Stomach (tissue), 19 donors: ENCODE measurements around the gene FASTKD1. TPM values are rescaled to one million over a fixed set of nuclear protein-coding genes. Genes with fewer than 3 reads are reported as not detected.
A peak's percentile ranks its signal among the peaks of the same experiment; 100 is the strongest.
"Not testable (repeated sequence)": the region's sequence is repeated elsewhere in the genome, so short reads cannot be mapped to it uniquely, and the experiment has no call there.

ENCODE experiments used
- DNase-seq, 2 donors: peaks; one replicate each; pipeline versions ENCODE4 v3.0.0 to v3.0.0-alpha.2; 2013 to 2019
- H3K27ac ChIP-seq, 5 donors: fragments of 200-600 bp in 4 of 5; sonication (generic) in 4 of 5; one replicate each; pipeline ENCODE4 v1.5.1; 2013 to 2019; ENCODE audit warnings: mild to moderate bottlenecking in 1 of 5, moderate library complexity in 1 of 5
- H3K27me3 ChIP-seq, 3 donors: fragments of 200-600 bp; sonication (generic); one replicate each; pipeline ENCODE4 v1.5.1; 2017 to 2019; ENCODE audit warnings: mixed run types in 1 of 3
- H3K36me3 ChIP-seq, 4 donors: fragments of 200-600 bp; sonication (generic); 1 replicate in 3 of 4; 2 replicates in 1 of 4; pipeline ENCODE4 v1.5.1; 2016 to 2019
- H3K4me1 ChIP-seq, 4 donors: fragments of 200-600 bp; sonication (generic); one replicate each; pipeline ENCODE4 v1.5.1; 2016 to 2019
- H3K4me3 ChIP-seq, 4 donors: fragments of 200-600 bp; sonication (generic) in 3 of 4; one replicate each; pipeline ENCODE4 v1.5.1; 2016 to 2019; ENCODE audit warnings: mild to moderate bottlenecking in 1 of 4
- H3K9me3 ChIP-seq, 4 donors: fragments of 200-600 bp; sonication (generic); one replicate each; pipeline ENCODE4 v1.5.1; 2016 to 2019
- CTCF ChIP-seq, 7 experiments: fragments of 450-650 bp in 4 of 7; fragments of 200-600 bp in 3 of 7; sonication (generic) in 3 of 7; IDR thresholded peaks; one replicate each; pipeline ENCODE4 v1.5.1; 2016 to 2019; ENCODE audit warnings: antibody characterized with exemption in 7 of 7, control low read depth in 2 of 7, mild to moderate bottlenecking in 1 of 7
- EP300 ChIP-seq: sonication (generic); formaldehyde crosslinking; IDR thresholded peaks from one replicate; pipeline ENCODE4 v1.6.1; 2017; ENCODE audit warnings: antibody characterized with exemption
- POLR2A ChIP-seq, 4 donors: fragments of 450-650 bp; IDR thresholded peaks; one replicate each; pipeline ENCODE4 v1.6.1; 2016; ENCODE audit warnings: antibody characterized with exemption in 4 of 4, control low read depth in 2 of 4, mild to moderate bottlenecking in 1 of 4, moderate library complexity in 1 of 4
- POLR2AphosphoS5 ChIP-seq, 3 donors: sonication (generic); formaldehyde crosslinking; IDR thresholded peaks; one replicate each; pipeline ENCODE4 v1.6.1; 2016; ENCODE audit warnings: antibody characterized with exemption in 3 of 3
- WGBS, 5 donors: extraction: QIAGEN DNeasy Blood & Tissue Kit in 3 of 5; methylation state at CpG; one replicate each; pipeline versions ENCODE4 v1.1.5 to v1.1.7; 2013 to 2018; 5-methylcytosine and 5-hydroxymethylcytosine counted together
- intact Hi-C: fragments of 100-400 bp; cut with DNase I; formaldehyde crosslinking; loops from one replicate; pipeline ENCODE4 v1.15.1; 2023; ENCODE audit warnings: low total_unique reads
- long read RNA-seq, 10 donors: transcript quantifications; one replicate each; lab custom pipeline, GENCODE V29; 2026
- polyA plus RNA-seq, 3 donors: library from polyadenylated mRNA; stranded (reverse); fragments of 200-250 nt; gene quantifications; one replicate each; pipeline ENCODE4 v1.2.3, GENCODE V29; 2013
- total RNA-seq, 5 donors: library from RNA; depleted of rRNA; stranded (reverse); fragments of >200 nt; gene quantifications; one replicate each; pipeline versions ENCODE4 v1.1.0 to v1.2.3, GENCODE V29; 2014 to 2016
- donor health status: healthy with polysubstance abuse.
- donor health status: Bipolar disorder and iron deficiency.
- donor health status: healthy.

FASTKD1 gene
- total RNA-seq = 10 to 100 TPM in 4 of 5 donors, 1 to 10 TPM in 1; 6.4 to 32.3 (median 23.5) TPM
- polyA plus RNA-seq = 10 to 100 TPM in 2 of 3 donors, 1 to 10 TPM in 1; 4.0 to 37.2 (median 18.9) TPM
- long read RNA-seq, donor 1 = 0 reads
- long read RNA-seq, donor 2, partial matches to known transcripts = 0 of 1 reads
- long read RNA-seq, donor 2, other reads (novel, unspliced or antisense) = 0 of 1 reads
- long read RNA-seq, donor 3, partial matches to known transcripts = 0 of 1 reads
- long read RNA-seq, donor 3, other reads (novel, unspliced or antisense) = 0 of 1 reads
- long read RNA-seq, donor 4 = 0 reads
- long read RNA-seq, donor 5 = 0 reads
- long read RNA-seq, donor 6 = 0 reads
- long read RNA-seq, donor 7 = 0 reads
- long read RNA-seq, donor 8, partial matches to known transcripts = 0 of 2 reads
- long read RNA-seq, donor 8, other reads (novel, unspliced or antisense) = 0 of 2 reads
- long read RNA-seq, donor 9, partial matches to known transcripts = 0 of 2 reads
- long read RNA-seq, donor 9, other reads (novel, unspliced or antisense) = 0 of 2 reads
- long read RNA-seq, donor 10, partial matches to known transcripts = 58 of 66 reads
- long read RNA-seq, donor 10, other reads (novel, unspliced or antisense) = 7 of 66 reads

DNA sequence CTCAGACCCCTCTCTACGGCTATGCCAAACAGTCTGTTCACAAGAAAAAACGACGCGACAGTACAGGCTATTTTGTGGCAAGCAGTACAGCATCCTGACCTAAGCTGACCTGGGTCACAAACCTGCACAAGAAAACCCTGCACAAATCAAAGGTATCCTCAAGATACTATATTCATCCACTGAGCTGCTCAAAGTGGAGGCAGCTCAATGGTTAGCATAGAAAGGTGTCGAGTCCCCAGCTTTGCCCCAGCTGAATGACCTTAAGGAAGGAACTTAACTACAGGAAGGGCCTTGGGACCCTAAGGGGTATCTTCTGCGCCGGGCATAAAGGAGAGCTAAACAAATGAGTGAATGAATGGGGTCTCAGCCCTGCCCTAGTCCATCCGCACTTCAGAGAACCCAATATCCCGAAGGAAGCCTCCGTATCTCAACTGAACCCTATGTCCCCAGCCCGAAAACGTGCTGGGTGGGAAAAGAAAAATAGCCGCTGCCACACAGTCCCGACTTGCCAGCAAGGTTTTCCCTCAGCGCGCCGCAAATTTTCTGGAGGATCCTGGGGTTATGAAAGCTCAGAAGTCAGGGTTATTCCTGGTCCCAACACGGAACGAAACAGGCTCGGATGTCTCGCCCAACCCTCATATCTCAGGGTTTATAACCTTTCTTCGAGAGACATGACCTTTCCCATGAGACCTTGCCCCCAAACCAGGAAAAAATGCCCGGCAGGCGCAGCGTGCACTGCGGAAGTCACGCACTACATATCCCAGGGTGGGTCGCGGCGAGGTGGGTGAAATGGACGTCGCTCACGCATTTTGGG is at the start of gene FASTKD1:
FASTKD1 (minus strand) TSS at position 706 of the 814 bp plus-strand sequence. CDS start 1,836 bp downstream, outside the sequence.
- intact Hi-C loops = no loop called here
- Histone ChIP-seq H3K36me3 (no peaks in the 10 kb centered on the region), H3K27ac (peak within 1 kb of the TSS; percentile 74 to 86 (median 79)), H3K4me3 (peak within 1 kb of the TSS; percentile 56 to 88 (median 78)), H3K4me1 (peaks cover 10 to 25% (median 14%) of the 10 kb centered on the region in 4 donors), H3K27me3 (no peaks in the 10 kb centered on the region), H3K9me3 (no peaks in the 10 kb centered on the region)
- peak; percentile 69 to 92 (median 80) for TF ChIP-seq POLR2AphosphoS5 (IDR thresholded peaks at IDR 0.05)
- no peak for TF ChIP-seq POLR2A (IDR thresholded peaks at IDR 0.05)
- no peak for TF ChIP-seq EP300
- peak; percentile 89 to 97 for DNase-seq
- WGBS, 5 donors = 0% methylated on average over 31 to 33 of the region's 33 CpGs

GRCh38 chr2:169623235-169623634 is 49.6 kb upstream of the FASTKD1 start:
- no peak for DNase-seq
- Histone ChIP-seq H3K4me1 (no peaks in the 10 kb centered on the region), H3K27me3 (no peaks in the 10 kb centered on the region), H3K36me3 (peaks cover 2 to 90% (median 70%) of the 10 kb centered on the region in 4 donors), H3K27ac (no peak overlapping the region), H3K9me3 (no peaks in the 10 kb centered on the region), H3K4me3 (no peak overlapping the region)
- intact Hi-C loops = no loop called here
- WGBS, 5 donors = 84 to 90% (median 86%) methylated on average over 4 of the region's 4 CpGs
- TF ChIP-seq POLR2AphosphoS5 (IDR thresholded peaks at IDR 0.05) (no peak), POLR2A (IDR thresholded peaks at IDR 0.05) (no peak), CTCF (IDR thresholded peaks at IDR 0.05) (no peak), EP300 (no peak)

- Histone ChIP-seq H3K4me1 (no peaks in the 10 kb centered on the region), H3K36me3 (peaks cover 9 to 92% (median 74%) of the 10 kb centered on the region in 4 donors), H3K4me3 (no peak overlapping the region), H3K27ac (no peak overlapping the region), H3K9me3 (no peaks in the 10 kb centered on the region), H3K27me3 (no peaks in the 10 kb centered on the region)
- 69 to 83% (median 78%) methylated on average over 1 of the region's 1 CpG for WGBS, 5 donors
- TF ChIP-seq POLR2AphosphoS5 (IDR thresholded peaks at IDR 0.05) = no peak
- TF ChIP-seq CTCF (IDR thresholded peaks at IDR 0.05) = no peak
- no peak for TF ChIP-seq POLR2A (IDR thresholded peaks at IDR 0.05)
- no peak for TF ChIP-seq EP300
- intact Hi-C loops = no loop called here
- DNase-seq = no peak
Measured at GRCh38 chr2:169620509-169620908, 46.8 kb upstream of the FASTKD1 start.

DNA sequence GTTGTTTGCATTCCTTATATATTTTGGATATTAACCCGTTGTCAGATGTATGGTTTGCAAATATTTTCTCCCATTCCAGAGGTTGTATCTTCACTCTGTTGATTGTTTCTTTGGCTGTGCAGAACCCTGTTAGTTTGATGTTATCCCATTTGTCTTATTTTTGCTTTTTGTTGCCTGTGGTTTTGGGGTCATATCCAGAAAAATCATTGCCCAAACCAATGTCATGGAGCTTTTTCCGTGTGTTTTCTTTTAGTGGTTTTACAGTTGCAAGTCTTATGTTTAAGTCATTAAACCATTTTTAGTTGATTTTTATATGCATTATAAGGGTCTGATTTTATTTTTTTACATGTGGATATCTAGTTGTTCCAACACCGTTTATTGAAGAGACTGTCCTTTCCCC is 46.3 kb upstream of the FASTKD1 start:
- WGBS, 5 donors = 57 to 60% (median 59%) methylated on average over 3 of the region's 3 CpGs
- intact Hi-C loops = no loop called here
- H3K4me1 ChIP-seq = no peaks in the 10 kb centered on the region
- DNase-seq = no peak
- no peaks in the 10 kb centered on the region for H3K27me3 ChIP-seq
- H3K4me3 ChIP-seq = no peak overlapping the region
- TF ChIP-seq CTCF (IDR thresholded peaks at IDR 0.05) = no peak
- no peak for TF ChIP-seq POLR2A (IDR thresholded peaks at IDR 0.05)
- TF ChIP-seq EP300 = no peak
- no peak for TF ChIP-seq POLR2AphosphoS5 (IDR thresholded peaks at IDR 0.05)
- H3K27ac ChIP-seq = no peak overlapping the region
- H3K36me3 ChIP-seq = peaks cover 15 to 92% (median 77%) of the 10 kb centered on the region in 4 donors
- no peaks in the 10 kb centered on the region for H3K9me3 ChIP-seq

DNA sequence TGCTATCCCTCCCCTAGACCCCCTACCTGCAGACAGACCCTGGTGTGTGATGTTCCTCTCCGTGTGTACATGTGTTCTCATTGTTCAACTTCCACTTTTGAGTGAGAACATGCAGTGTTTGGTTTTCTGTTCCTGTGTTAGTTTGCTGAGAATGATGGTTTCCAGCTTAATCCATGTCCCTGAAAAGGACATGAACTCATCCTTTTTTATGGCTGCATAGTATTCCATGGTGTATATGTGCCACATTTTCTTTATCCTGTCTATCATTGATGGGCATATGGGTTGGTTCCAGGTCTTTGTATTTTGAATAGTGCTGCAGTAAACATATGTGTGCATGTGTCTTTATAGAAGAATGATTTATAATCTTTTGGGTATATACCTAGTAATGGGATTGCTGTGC is 42.3 kb upstream of the FASTKD1 start:
- peaks cover 22 to 92% (median 81%) of the 10 kb centered on the region in 4 donors for H3K36me3 ChIP-seq
- intact Hi-C loops, H3K4me1 ChIP-seq, H3K27me3 ChIP-seq, DNase-seq, H3K27ac ChIP-seq, H3K9me3 ChIP-seq, H3K4me3 ChIP-seq: not testable (repeated sequence)
- WGBS, 5 donors = 96 to 100% (median 97%) methylated on average over 1 of the region's 1 CpG
